ENCODE results near the gene NCKAP5. TPM values are rescaled to one million over a fixed set of nuclear protein-coding genes. Genes with fewer than 3 reads are reported as not detected.

The NCKAP5 gene
- total and polyA plus RNA-seq, 2 of the 13 experiments (the other 11 are each of a cell fraction or from before 2014, with no cell fraction given) = 0.01 TPM; not detected in 1

GRCh38 chr2:132659331-132659730, 908.9 kb downstream of the NCKAP5 start (continued):
- TF ChIP-seq BCL3 (CRISPR knock-in tag; IDR thresholded peaks at IDR 0.05) = no peak
- TF ChIP-seq ZC3H4 (CRISPR knock-in tag; IDR thresholded peaks at IDR 0.05; ENCODE audit: borderline replicate concordance) = no peak
- TF ChIP-seq GMEB1 (CRISPR knock-in tag; IDR thresholded peaks at IDR 0.05; ENCODE audit: borderline replicate concordance) = no peak
- no peak for TF ChIP-seq STAT5B (CRISPR knock-in tag; IDR thresholded peaks at IDR 0.05)

GRCh38 chr2:132656266-132656975, 911.8 kb downstream of the NCKAP5 start:
- H3K36me3 ChIP-seq (replicated peaks in 1 of 2; ENCODE audit: control insufficient read depth in 1 of 2, insufficient read depth in 2 of 2, low read length in 2 of 2) = no peaks in the 10 kb centered on the region
- TF ChIP-seq ZNF782 (CRISPR knock-in tag; IDR thresholded peaks at IDR 0.05; ENCODE audit: borderline replicate concordance) (no peak), ZNF646 (CRISPR knock-in tag; IDR thresholded peaks at IDR 0.05) (no peak), ZNF484 (CRISPR knock-in tag; IDR thresholded peaks at IDR 0.05; ENCODE audit: borderline replicate concordance, low read depth) (no peak), RXRB (CRISPR knock-in tag; IDR thresholded peaks at IDR 0.05; ENCODE audit: borderline replicate concordance) (no peak), THAP11 (CRISPR knock-in tag; IDR thresholded peaks at IDR 0.05) (no peak), GATA4 (IDR thresholded peaks at IDR 0.05; ENCODE audit: borderline replicate concordance, low read depth) (no peak)

More at GRCh38 chr2:132656266-132656975, 911.8 kb downstream of the NCKAP5 start:
- intact Hi-C loops (cut with micrococcal nuclease; ENCODE audit: unreplicated experiment) = loop anchor here (10.0 kb wide), 1 partner anchor 392 kb away; no protein-coding TSS in a partner anchor
- Histone ChIP-seq H3K27ac (ENCODE audit: extremely low read length, insufficient read depth, low read length) (no peak overlapping the region), H3K4me1 (ENCODE audit: insufficient read depth, low read length) (no peaks in the 10 kb centered on the region), H3K27me3 (ENCODE audit: control insufficient read depth in 1 of 2, insufficient read depth in 2 of 2, low read length in 2 of 2) (no peaks in the 10 kb centered on the region), H3K9ac (ENCODE audit: insufficient read depth, low read depth, low read length) (no peak overlapping the region), H3K4me3 (replicated peaks in 1 of 3; ENCODE audit: insufficient read depth in 1 of 3, low read depth in 2 of 3, low read length in 3 of 3) (no peak overlapping the region), H4K20me1 (ENCODE audit: insufficient read depth, low read length) (no peaks in the 10 kb centered on the region), H3K4me2 (ENCODE audit: low read depth, low read length) (no peak overlapping the region), H3K9me3 (ENCODE audit: low read length) (no peaks in the 10 kb centered on the region), H3K79me2 (ENCODE audit: insufficient read depth, low read length) (no peaks in the 10 kb centered on the region), H2AFZ (ENCODE audit: low read length) (no peak overlapping the region)
- ChIA-PET CTCF (ENCODE audit: low intra/inter-chr PET ratio, low total read pairs) (no interaction called here), POLR2A (no interaction called here)
- WGBS (ENCODE audit: low lambda C conversion rate) = 4% methylated on average over 7 of the region's 7 CpGs
- BruUV-seq (replicated peaks) = no TSS peak
- no peak for DNase-seq (ENCODE audit: low spot score)
- in situ Hi-C loops (cut with HindIII; ENCODE audit: extremely low pct_ligation_motif_present, low pct_unique_long_range_greater_than_20kb) = loop anchor here (10.0 to 25.0 kb wide), 2 partner anchors 506 to 1188 kb away; no protein-coding TSS in a partner anchor
- FAIRE-seq = no peak
- no peak for ATAC-seq

All from HepG2 (cell line).